ENCODE measurements around the gene WDR1.

WDR1 gene

GRCh38 chr4:10032625-10033024 lies 84.0 kb downstream of the WDR1 start (continued):
- TF ChIP-seq TSHZ2 (CRISPR knock-in tag; IDR thresholded peaks at IDR 0.05) (no peak), CSRNP3 (CRISPR knock-in tag; IDR thresholded peaks at IDR 0.05) (no peak), RARB (CRISPR knock-in tag; IDR thresholded peaks at IDR 0.05) (no peak)

GRCh38 chr4:10031668-10032590 lies 84.7 kb downstream of the WDR1 start:
- ATAC-seq = no peak
- no peak for TF ChIP-seq POU6F1 (CRISPR knock-in tag; IDR thresholded peaks at IDR 0.05; ENCODE audit: borderline replicate concordance, low read depth)
- no peak for TF ChIP-seq CSRNP3 (CRISPR knock-in tag; IDR thresholded peaks at IDR 0.05)
- TF ChIP-seq PATZ1 (CRISPR knock-in tag; IDR thresholded peaks at IDR 0.05; ENCODE audit: borderline replicate concordance) = no peak
- TF ChIP-seq ZNF8 (CRISPR knock-in tag; IDR thresholded peaks at IDR 0.05) = no peak
- no peak for TF ChIP-seq TCF4 (CRISPR knock-in tag; IDR thresholded peaks at IDR 0.05; ENCODE audit: borderline replicate concordance)
- TF ChIP-seq GLIS3 (CRISPR knock-in tag; IDR thresholded peaks at IDR 0.05) = no peak
- TF ChIP-seq TOX (CRISPR knock-in tag; IDR thresholded peaks at IDR 0.05; ENCODE audit: borderline replicate concordance) = no peak
- no peak for TF ChIP-seq CSDC2 (CRISPR knock-in tag; IDR thresholded peaks at IDR 0.05)
- no peak for TF ChIP-seq ZNF565 (CRISPR knock-in tag; conservative IDR thresholded peaks at IDR 0.05; ENCODE audit: low read depth)

- no peak for ATAC-seq
- no peak for TF ChIP-seq ZNF8 (CRISPR knock-in tag; IDR thresholded peaks at IDR 0.05)
- no peak for TF ChIP-seq TCF4 (CRISPR knock-in tag; IDR thresholded peaks at IDR 0.05; ENCODE audit: borderline replicate concordance)
- TF ChIP-seq POU6F1 (CRISPR knock-in tag; IDR thresholded peaks at IDR 0.05; ENCODE audit: borderline replicate concordance, low read depth) = no peak
Observed at GRCh38 chr4:10030972-10031667, 85.5 kb downstream of the WDR1 start.

GRCh38 chr4:10029403-10029802 lies 87.2 kb downstream of the WDR1 start:
- no peak for TF ChIP-seq POU6F1 (CRISPR knock-in tag; IDR thresholded peaks at IDR 0.05; ENCODE audit: borderline replicate concordance, low read depth)
- TF ChIP-seq ZNF70 (CRISPR knock-in tag; IDR thresholded peaks at IDR 0.05) = no peak
- TF ChIP-seq BACH2 (CRISPR knock-in tag; IDR thresholded peaks at IDR 0.05; ENCODE audit: borderline replicate concordance) = no peak
- no peak for TF ChIP-seq TSHZ2 (CRISPR knock-in tag; IDR thresholded peaks at IDR 0.05)
- TF ChIP-seq ESRRG (CRISPR knock-in tag; IDR thresholded peaks at IDR 0.05) = no peak

More at GRCh38 chr4:10029403-10029802, 87.2 kb downstream of the WDR1 start:
- ATAC-seq = no peak
